MM.1S (cell line): ENCODE measurements around the gene TRABD2B.

Source experiments
- EZH2 ChIP-seq: fragments of 300-600 bp; sonication (generic); optimal IDR thresholded peaks from 2 replicates; pipeline ENCODE3; 2017; ENCODE audit warnings: low read depth, mild to moderate bottlenecking, antibody characterized with exemption, low read length, mixed read lengths
- EZH2phosphoT487 ChIP-seq: fragments of 300-600 bp; sonication (generic); IDR thresholded peaks from 2 replicates; pipeline ENCODE4 v1.6.1; 2018; ENCODE audit warnings: antibody characterized with exemption, low read length
- TF ChIP-seq, protein P1 (sequence below): fragments of 300-600 bp; sonication (generic); IDR thresholded peaks from 2 replicates; pipeline ENCODE4 v1.5.1; 2016; ENCODE audit warnings: antibody characterized with exemption, low read length, mixed read lengths

DNA sequence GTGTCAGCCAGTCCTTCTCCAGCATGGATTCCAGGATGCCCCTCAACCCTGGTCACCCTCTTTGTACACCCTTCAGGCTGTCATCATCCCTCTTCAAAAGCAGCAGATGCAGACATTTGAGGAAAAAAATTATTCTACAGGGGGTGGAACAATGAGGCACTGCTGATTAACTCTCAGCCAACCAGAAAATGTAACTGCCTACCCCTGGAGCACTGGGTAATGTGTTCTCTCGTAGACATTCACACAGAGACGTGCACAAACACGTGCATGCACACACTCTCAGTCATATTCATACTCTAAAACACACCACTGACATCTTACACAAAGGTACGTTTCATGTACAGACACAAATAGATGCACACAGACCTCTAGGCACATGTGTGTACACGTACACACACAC lies 175.4 kb downstream of the TRABD2B start:
- TF ChIP-seq, protein P1, sequence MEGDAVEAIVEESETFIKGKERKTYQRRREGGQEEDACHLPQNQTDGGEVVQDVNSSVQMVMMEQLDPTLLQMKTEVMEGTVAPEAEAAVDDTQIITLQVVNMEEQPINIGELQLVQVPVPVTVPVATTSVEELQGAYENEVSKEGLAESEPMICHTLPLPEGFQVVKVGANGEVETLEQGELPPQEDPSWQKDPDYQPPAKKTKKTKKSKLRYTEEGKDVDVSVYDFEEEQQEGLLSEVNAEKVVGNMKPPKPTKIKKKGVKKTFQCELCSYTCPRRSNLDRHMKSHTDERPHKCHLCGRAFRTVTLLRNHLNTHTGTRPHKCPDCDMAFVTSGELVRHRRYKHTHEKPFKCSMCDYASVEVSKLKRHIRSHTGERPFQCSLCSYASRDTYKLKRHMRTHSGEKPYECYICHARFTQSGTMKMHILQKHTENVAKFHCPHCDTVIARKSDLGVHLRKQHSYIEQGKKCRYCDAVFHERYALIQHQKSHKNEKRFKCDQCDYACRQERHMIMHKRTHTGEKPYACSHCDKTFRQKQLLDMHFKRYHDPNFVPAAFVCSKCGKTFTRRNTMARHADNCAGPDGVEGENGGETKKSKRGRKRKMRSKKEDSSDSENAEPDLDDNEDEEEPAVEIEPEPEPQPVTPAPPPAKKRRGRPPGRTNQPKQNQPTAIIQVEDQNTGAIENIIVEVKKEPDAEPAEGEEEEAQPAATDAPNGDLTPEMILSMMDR = no peak
- TF ChIP-seq EZH2phosphoT487 (no peak), EZH2 (no peak)
